ENCODE results near the gene MAST1. TPM values are rescaled to one million over a fixed set of nuclear protein-coding genes. Genes with fewer than 3 reads are reported as not detected.

Gene MAST1
- total RNA-seq, 2 donors from 2014 or later = not detected

- Histone ChIP-seq H3K4me3 (peak within 1 kb of the TSS; percentile 82 to 88), H3K27ac (peak within 1 kb of the TSS; percentile 96 to 99), H3K9me3 (no peaks in the 10 kb centered on the region), H3K4me1 (peaks cover 0 to 53% of the 10 kb centered on the region in 2 donors), H3K36me3 (peaks cover 9% of the 10 kb centered on the region), H3K27me3 (no peaks in the 10 kb centered on the region)
- TF ChIP-seq CTCF (IDR thresholded peaks at IDR 0.05) = peak in 1 of 2 donors; percentile 11
- DNase-seq (ENCODE audit: low spot score) = peak; percentile 98
Measured at GRCh38 chr19:12791345-12792050, 46.8 kb upstream of the MAST1 start, which contains the start of gene JUNB. JUNB (plus strand) TSS chr19:12791486; CDS start chr19:12791772, 286 bp downstream.

GRCh38 chr19:12792051-12792852, 46.1 kb upstream of the MAST1 start:
- peak overlapping the region; percentile 82 to 88 for H3K4me3 ChIP-seq
- peaks cover 0 to 45% of the 10 kb centered on the region in 2 donors for H3K4me1 ChIP-seq
- peaks cover 9% of the 10 kb centered on the region for H3K36me3 ChIP-seq
- H3K9me3 ChIP-seq = no peaks in the 10 kb centered on the region
- DNase-seq (ENCODE audit: low spot score) = no peak
- no peaks in the 10 kb centered on the region for H3K27me3 ChIP-seq
- no peak for TF ChIP-seq CTCF (IDR thresholded peaks at IDR 0.05)
- peak overlapping the region; percentile 96 to 99 for H3K27ac ChIP-seq

GRCh38 chr19:12792853-12793289, 45.4 kb upstream of the MAST1 start:
- H3K4me1 ChIP-seq = peaks cover 0 to 39% of the 10 kb centered on the region in 2 donors
- DNase-seq (ENCODE audit: low spot score) = no peak
- H3K9me3 ChIP-seq = no peaks in the 10 kb centered on the region
- H3K4me3 ChIP-seq = peak overlapping the region; percentile 82 to 88
- H3K27me3 ChIP-seq = no peaks in the 10 kb centered on the region
- H3K36me3 ChIP-seq = peaks cover 9% of the 10 kb centered on the region
- no peak for TF ChIP-seq CTCF (IDR thresholded peaks at IDR 0.05)
- H3K27ac ChIP-seq = peak overlapping the region; percentile 96 to 99

GRCh38 chr19:12793290-12794195, 44.8 kb upstream of the MAST1 start:
- Histone ChIP-seq H3K27me3 (no peaks in the 10 kb centered on the region), H3K4me1 (peaks cover 0 to 32% of the 10 kb centered on the region in 2 donors), H3K36me3 (peaks cover 9% of the 10 kb centered on the region), H3K4me3 (peak overlapping the region; percentile 82 to 88), H3K27ac (peak overlapping the region; percentile 96 to 99), H3K9me3 (no peaks in the 10 kb centered on the region)
- peak in 1 of 2 donors; percentile 29 for TF ChIP-seq CTCF (IDR thresholded peaks at IDR 0.05)
- DNase-seq (ENCODE audit: low spot score) = peak; percentile 93

GRCh38 chr19:12794196-12794941, 43.9 kb upstream of the MAST1 start:
- Histone ChIP-seq H3K27me3 (no peaks in the 10 kb centered on the region), H3K4me1 (peaks cover 0 to 24% of the 10 kb centered on the region in 2 donors), H3K9me3 (no peaks in the 10 kb centered on the region), H3K27ac (peak overlapping the region; percentile 96 to 99), H3K4me3 (peak overlapping the region; percentile 82 to 88), H3K36me3 (peaks cover 17% of the 10 kb centered on the region)
- no peak for TF ChIP-seq CTCF (IDR thresholded peaks at IDR 0.05)
- no peak for DNase-seq (ENCODE audit: low spot score)
